ENCODE measurements around the gene MYO7A.

MYO7A gene

GRCh38 chr11:77131560-77131959 is 3.5 kb downstream of the MYO7A start:
- TF ChIP-seq CTCF (IDR thresholded peaks at IDR 0.05; ENCODE audit: low read depth, low read length, missing control alignments): no peak

GRCh38 chr11:77135069-77135468 is 7.0 kb downstream of the MYO7A start:
- TF ChIP-seq CTCF (IDR thresholded peaks at IDR 0.05; ENCODE audit: low read depth, low read length, missing control alignments): no peak
- DNase-seq (ENCODE audit: extremely low read depth, low read depth): no peak
- H3K4me3 ChIP-seq (replicated peaks; ENCODE audit: low read depth, low read length): no peak overlapping the region

More at GRCh38 chr11:77131560-77131959, 3.5 kb downstream of the MYO7A start:
- no peak for DNase-seq (ENCODE audit: extremely low read depth, low read depth)
- H3K4me3 ChIP-seq (replicated peaks; ENCODE audit: low read depth, low read length): no peak overlapping the region

- no peak for TF ChIP-seq CTCF (IDR thresholded peaks at IDR 0.05; ENCODE audit: low read depth, low read length, missing control alignments)
- DNase-seq (ENCODE audit: extremely low read depth, low read depth): no peak
- H3K4me3 ChIP-seq (replicated peaks; ENCODE audit: low read depth, low read length): no peak overlapping the region
Measured at GRCh38 chr11:77136074-77136473, 8.0 kb downstream of the MYO7A start.

- no peak for TF ChIP-seq CTCF (IDR thresholded peaks at IDR 0.05; ENCODE audit: low read depth, low read length, missing control alignments)
- no peak overlapping the region for H3K4me3 ChIP-seq (replicated peaks; ENCODE audit: low read depth, low read length)
- DNase-seq (ENCODE audit: extremely low read depth, low read depth): no peak
Measured at GRCh38 chr11:77136784-77137420, 8.9 kb downstream of the MYO7A start.

- no peak for DNase-seq (ENCODE audit: extremely low read depth, low read depth)
- H3K4me3 ChIP-seq (replicated peaks; ENCODE audit: low read depth, low read length): no peak overlapping the region
- no peak for TF ChIP-seq CTCF (IDR thresholded peaks at IDR 0.05; ENCODE audit: low read depth, low read length, missing control alignments)
Measured at GRCh38 chr11:77137421-77137820, 9.4 kb downstream of the MYO7A start.

- no peak for DNase-seq (ENCODE audit: extremely low read depth, low read depth)
- no peak for TF ChIP-seq CTCF (IDR thresholded peaks at IDR 0.05; ENCODE audit: low read depth, low read length, missing control alignments)
- H3K4me3 ChIP-seq (replicated peaks; ENCODE audit: low read depth, low read length): no peak overlapping the region
Measured at GRCh38 chr11:77138106-77138649, 10.1 kb downstream of the MYO7A start.

- no peak for DNase-seq (ENCODE audit: extremely low read depth, low read depth)
- no peak for TF ChIP-seq CTCF (IDR thresholded peaks at IDR 0.05; ENCODE audit: low read depth, low read length, missing control alignments)
- H3K4me3 ChIP-seq (replicated peaks; ENCODE audit: low read depth, low read length): no peak overlapping the region
Measured at GRCh38 chr11:77139201-77139600, 11.2 kb downstream of the MYO7A start.

Data from HFF-Myc (cell line).